ENCODE results near the gene GNG13. TPM values are rescaled to one million over a fixed set of nuclear protein-coding genes. Genes with fewer than 3 reads are reported as not detected.
A peak's percentile ranks its signal among the peaks of the same experiment; 100 is the strongest.

The GNG13 gene
- total RNA-seq, 4 donors from 2014 or later: not detected

- H3K9me3 ChIP-seq: no peaks in the 10 kb centered on the region
- peaks cover 0 to 11% of the 10 kb centered on the region in 2 donors for H3K4me1 ChIP-seq
- no peak overlapping the region for H3K27ac ChIP-seq
- peak in 1 of 2 donors; percentile 39 for DNase-seq
- TF ChIP-seq CTCF (IDR thresholded peaks at IDR 0.05) (no peak), POLR2A (IDR thresholded peaks at IDR 0.05) (no peak)
- H3K27me3 ChIP-seq: no peaks in the 10 kb centered on the region
- no peak overlapping the region for H3K4me3 ChIP-seq
- intact Hi-C loops (cut with DNase I; ENCODE audit: low total_unique reads): no loop called here
- H3K36me3 ChIP-seq: no peaks in the 10 kb centered on the region
Measured at GRCh38 chr16:825341-826061, 25.0 kb upstream of the GNG13 start.

GRCh38 chr16:824601-825000, 24.1 kb upstream of the GNG13 start:
- intact Hi-C loops (cut with DNase I; ENCODE audit: low total_unique reads): no loop called here
- no peak overlapping the region for H3K27ac ChIP-seq
- H3K9me3 ChIP-seq: no peaks in the 10 kb centered on the region
- no peak for DNase-seq
- H3K36me3 ChIP-seq: no peaks in the 10 kb centered on the region
- TF ChIP-seq POLR2A (IDR thresholded peaks at IDR 0.05) (no peak), CTCF (IDR thresholded peaks at IDR 0.05) (no peak)
- no peaks in the 10 kb centered on the region for H3K27me3 ChIP-seq
- H3K4me3 ChIP-seq: no peak overlapping the region
- H3K4me1 ChIP-seq: peaks cover 0 to 11% of the 10 kb centered on the region in 2 donors

GRCh38 chr16:824194-824593, 23.7 kb upstream of the GNG13 start:
- no peak overlapping the region for H3K27ac ChIP-seq
- no peaks in the 10 kb centered on the region for H3K36me3 ChIP-seq
- peaks cover 0 to 11% of the 10 kb centered on the region in 2 donors for H3K4me1 ChIP-seq
- no peak for DNase-seq
- TF ChIP-seq POLR2A (IDR thresholded peaks at IDR 0.05): no peak
- no peak for TF ChIP-seq CTCF (IDR thresholded peaks at IDR 0.05)
- H3K4me3 ChIP-seq: no peak overlapping the region
- no peaks in the 10 kb centered on the region for H3K27me3 ChIP-seq
- no peaks in the 10 kb centered on the region for H3K9me3 ChIP-seq
- intact Hi-C loops (cut with DNase I; ENCODE audit: low total_unique reads): no loop called here

GRCh38 chr16:822909-823297, 22.4 kb upstream of the GNG13 start:
- DNase-seq: no peak
- no peak overlapping the region for H3K4me3 ChIP-seq
- intact Hi-C loops (cut with DNase I; ENCODE audit: low total_unique reads): no loop called here
- no peaks in the 10 kb centered on the region for H3K36me3 ChIP-seq
- peaks cover 0 to 11% of the 10 kb centered on the region in 2 donors for H3K4me1 ChIP-seq
- no peaks in the 10 kb centered on the region for H3K9me3 ChIP-seq
- peaks cover 0 to 10% of the 10 kb centered on the region in 2 donors for H3K27me3 ChIP-seq
- no peak overlapping the region for H3K27ac ChIP-seq
- no peak for TF ChIP-seq CTCF (IDR thresholded peaks at IDR 0.05)
- TF ChIP-seq POLR2A (IDR thresholded peaks at IDR 0.05): no peak

- no peak for DNase-seq
- H3K27ac ChIP-seq: no peak overlapping the region
- no peak overlapping the region for H3K4me3 ChIP-seq
- peaks cover 0 to 11% of the 10 kb centered on the region in 2 donors for H3K4me1 ChIP-seq
- H3K27me3 ChIP-seq: peaks cover 0 to 11% of the 10 kb centered on the region in 2 donors
- TF ChIP-seq CTCF (IDR thresholded peaks at IDR 0.05) (no peak), POLR2A (IDR thresholded peaks at IDR 0.05) (no peak)
- intact Hi-C loops (cut with DNase I; ENCODE audit: low total_unique reads): no loop called here
- no peaks in the 10 kb centered on the region for H3K9me3 ChIP-seq
- no peaks in the 10 kb centered on the region for H3K36me3 ChIP-seq
Measured at GRCh38 chr16:822174-822908, 21.8 kb upstream of the GNG13 start.
